ENCODE results near the gene ZBTB17. TPM values are rescaled to one million over a fixed set of nuclear protein-coding genes. Genes with fewer than 3 reads are reported as not detected.
A peak's percentile ranks its signal among the peaks of the same experiment; 100 is the strongest.

ZBTB17 gene
- total and polyA plus RNA-seq, 4 donors, result 28.0 to 47.1 (median 44.2) TPM

- no peak overlapping the region for H3K4me3 ChIP-seq
- 85 to 86% methylated on average over 11 of the region's 11 CpGs for WGBS, 2 donors
- no peaks in the 10 kb centered on the region for H3K9me3 ChIP-seq (ENCODE audit: control insufficient read depth in 4 of 4, insufficient read depth in 3 of 4, low read length in 3 of 4)
- peaks cover 0 to 5% (median 2%) of the 10 kb centered on the region in 4 donors for H3K36me3 ChIP-seq (ENCODE audit: control insufficient read depth in 4 of 4, insufficient read depth in 4 of 4, low read length in 4 of 4)
- peak overlapping the region in 1 of 2 donors; percentile 71 for H3K27ac ChIP-seq (ENCODE audit: low read depth in 1 of 2, low read length in 1 of 2)
- no peak for TF ChIP-seq CTCF (IDR thresholded peaks at IDR 0.05; ENCODE audit: control extremely low read depth, extremely low read depth)
- DNase-seq (no peak), ATAC-seq (ENCODE audit: insufficient read depth, low FRiP score) (no peak)
- H3K9ac ChIP-seq (ENCODE audit: insufficient read depth in 1 of 2, low read length in 2 of 2), result no peak overlapping the region
- H3K27me3 ChIP-seq (ENCODE audit: control insufficient read depth in 3 of 3, insufficient read depth in 3 of 3, low read length in 2 of 3), result no peaks in the 10 kb centered on the region
- peaks cover 14 to 49% (median 29%) of the 10 kb centered on the region in 5 donors for H3K4me1 ChIP-seq (ENCODE audit: control insufficient read depth in 5 of 5, insufficient read depth in 5 of 5, low read length in 5 of 5)
These were observed 22.6 kb downstream of the ZBTB17 start for GRCh38 chr1:15953294-15953771.

- no peak for TF ChIP-seq CTCF (IDR thresholded peaks at IDR 0.05; ENCODE audit: control extremely low read depth, extremely low read depth)
- peaks cover 14 to 54% (median 29%) of the 10 kb centered on the region in 5 donors for H3K4me1 ChIP-seq (ENCODE audit: control insufficient read depth in 5 of 5, insufficient read depth in 5 of 5, low read length in 5 of 5)
- H3K9me3 ChIP-seq (ENCODE audit: control insufficient read depth in 4 of 4, insufficient read depth in 3 of 4, low read length in 3 of 4), result no peaks in the 10 kb centered on the region
- no peak for DNase-seq
- H3K36me3 ChIP-seq (ENCODE audit: control insufficient read depth in 4 of 4, insufficient read depth in 4 of 4, low read length in 4 of 4), result peaks cover 0 to 10% (median 4%) of the 10 kb centered on the region in 4 donors
- no peak overlapping the region for H3K9ac ChIP-seq (ENCODE audit: insufficient read depth in 1 of 2, low read length in 2 of 2)
- H3K27ac ChIP-seq (ENCODE audit: low read depth in 1 of 2, low read length in 1 of 2), result peak overlapping the region in 1 of 2 donors; percentile 71
- no peak for ATAC-seq (ENCODE audit: insufficient read depth, low FRiP score)
- no peaks in the 10 kb centered on the region for H3K27me3 ChIP-seq (ENCODE audit: control insufficient read depth in 3 of 3, insufficient read depth in 3 of 3, low read length in 2 of 3)
- no peak overlapping the region for H3K4me3 ChIP-seq
- WGBS, 2 donors, result 59 to 74% methylated on average over 27 of the region's 27 CpGs
These were observed 23.3 kb downstream of the ZBTB17 start for GRCh38 chr1:15952317-15953258.

GRCh38 chr1:15951341-15952153 lies 24.4 kb downstream of the ZBTB17 start:
- H3K36me3 ChIP-seq (ENCODE audit: control insufficient read depth in 4 of 4, insufficient read depth in 4 of 4, low read length in 4 of 4), result peaks cover 5 to 18% (median 10%) of the 10 kb centered on the region in 4 donors
- peaks cover 14 to 50% (median 29%) of the 10 kb centered on the region in 5 donors for H3K4me1 ChIP-seq (ENCODE audit: control insufficient read depth in 5 of 5, insufficient read depth in 5 of 5, low read length in 5 of 5)
- H3K4me3 ChIP-seq, result no peak overlapping the region
- peak overlapping the region in 1 of 2 donors; percentile 71 for H3K27ac ChIP-seq (ENCODE audit: low read depth in 1 of 2, low read length in 1 of 2)
- DNase-seq, result no peak
- H3K27me3 ChIP-seq (ENCODE audit: control insufficient read depth in 3 of 3, insufficient read depth in 3 of 3, low read length in 2 of 3), result no peaks in the 10 kb centered on the region
- no peak for TF ChIP-seq CTCF (IDR thresholded peaks at IDR 0.05; ENCODE audit: control extremely low read depth, extremely low read depth)
- 49 to 72% methylated on average over 23 of the region's 23 CpGs for WGBS, 2 donors
- ATAC-seq (ENCODE audit: insufficient read depth, low FRiP score), result no peak
- H3K9me3 ChIP-seq (ENCODE audit: control insufficient read depth in 4 of 4, insufficient read depth in 3 of 4, low read length in 3 of 4), result no peaks in the 10 kb centered on the region
- H3K9ac ChIP-seq (ENCODE audit: insufficient read depth in 1 of 2, low read length in 2 of 2), result no peak overlapping the region

Measured in lung (tissue), 12 donors.